ENCODE data around the gene HLCS.

Gene HLCS

DNA sequence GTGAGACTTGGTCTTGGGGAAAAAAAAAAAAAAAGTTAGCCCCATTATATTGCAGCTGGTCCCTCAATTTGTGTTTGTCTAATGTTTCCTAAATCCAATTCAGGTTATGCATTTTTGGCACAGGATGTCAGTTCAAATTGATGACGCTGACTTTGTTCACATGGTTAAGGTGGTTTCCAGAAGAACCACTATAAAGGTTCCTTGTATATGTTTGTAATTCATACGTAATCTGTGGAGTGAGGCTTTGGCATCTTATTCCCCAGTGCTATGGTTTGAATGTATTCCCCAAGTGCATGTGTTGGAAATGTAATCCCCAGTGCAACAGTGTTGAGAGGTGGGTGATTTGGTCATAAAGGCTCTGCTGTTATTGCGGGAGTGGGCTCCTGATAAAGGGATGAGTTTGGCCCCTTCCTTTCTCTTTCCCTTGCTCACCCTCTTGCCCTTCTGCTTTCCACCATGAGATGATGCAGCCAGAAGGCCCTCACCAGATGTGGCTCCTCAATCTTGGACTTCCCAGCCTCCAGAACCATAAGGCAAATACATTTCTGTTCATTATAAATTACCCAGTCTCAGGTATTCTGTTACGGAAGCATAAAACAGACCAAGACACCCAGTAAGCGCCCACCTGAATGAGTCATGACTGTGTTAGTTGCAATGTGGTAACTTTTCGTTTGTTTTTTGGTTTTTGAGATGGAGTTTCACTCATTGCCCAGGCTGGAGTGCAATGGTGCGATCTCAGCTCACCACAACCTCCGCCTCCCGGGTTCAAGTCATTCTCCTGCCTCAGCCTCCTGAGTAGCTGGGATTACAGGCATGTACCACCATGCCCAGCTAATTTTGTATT, 19.5 kb upstream of the HLCS start:
- DNase-seq, result no peak

DNA sequence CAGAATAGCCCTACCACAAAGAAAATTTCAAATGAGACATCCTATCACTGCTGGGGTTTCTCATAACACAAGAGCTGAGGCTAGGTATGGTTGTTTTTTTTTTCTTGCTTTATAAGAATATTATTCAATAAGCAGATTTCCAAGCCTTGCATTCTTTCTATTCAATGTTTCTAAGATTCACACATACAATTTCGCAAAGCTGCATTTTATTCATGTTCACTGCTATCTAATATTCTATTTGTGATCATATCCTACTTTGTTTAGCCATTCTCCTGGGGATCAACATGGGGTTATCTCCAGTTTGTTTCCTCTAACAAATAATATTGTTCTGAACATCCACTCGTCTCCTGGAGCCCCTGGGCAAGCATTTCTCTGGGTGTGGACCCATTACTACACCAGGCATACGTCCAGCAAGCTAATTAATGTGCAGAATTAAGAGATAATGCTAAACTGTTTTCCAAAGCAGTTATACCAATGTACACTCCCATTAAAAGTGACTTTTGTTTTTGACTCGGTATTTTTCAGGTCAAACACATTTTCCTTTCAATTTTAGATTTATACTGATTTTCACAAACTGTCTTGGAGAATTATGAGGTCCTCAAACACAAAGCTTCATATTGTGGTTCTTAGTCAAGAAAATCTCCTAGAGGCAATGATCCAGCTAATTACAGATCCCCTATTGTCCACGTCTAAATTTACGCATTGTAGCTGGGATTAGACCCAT, 15.7 kb upstream of the HLCS start:
- no peak for DNase-seq

DNA sequence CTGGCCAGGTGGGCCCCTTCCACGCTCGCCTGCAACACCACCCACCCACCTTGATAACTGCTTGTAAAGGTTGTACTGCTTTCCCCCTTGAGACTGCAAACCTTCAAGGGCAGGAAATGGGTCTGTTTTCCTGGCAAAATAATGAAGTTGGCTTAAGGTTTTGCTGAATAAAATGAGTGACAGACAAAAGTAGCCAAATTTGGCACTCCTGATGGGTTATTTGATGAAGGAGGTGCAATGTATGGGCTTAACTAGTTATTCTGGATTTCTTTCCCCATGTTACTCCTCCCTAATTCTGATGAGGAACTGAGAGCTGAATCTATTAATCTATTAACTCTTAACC, 14.6 kb upstream of the HLCS start:
- DNase-seq, result no peak

DNA sequence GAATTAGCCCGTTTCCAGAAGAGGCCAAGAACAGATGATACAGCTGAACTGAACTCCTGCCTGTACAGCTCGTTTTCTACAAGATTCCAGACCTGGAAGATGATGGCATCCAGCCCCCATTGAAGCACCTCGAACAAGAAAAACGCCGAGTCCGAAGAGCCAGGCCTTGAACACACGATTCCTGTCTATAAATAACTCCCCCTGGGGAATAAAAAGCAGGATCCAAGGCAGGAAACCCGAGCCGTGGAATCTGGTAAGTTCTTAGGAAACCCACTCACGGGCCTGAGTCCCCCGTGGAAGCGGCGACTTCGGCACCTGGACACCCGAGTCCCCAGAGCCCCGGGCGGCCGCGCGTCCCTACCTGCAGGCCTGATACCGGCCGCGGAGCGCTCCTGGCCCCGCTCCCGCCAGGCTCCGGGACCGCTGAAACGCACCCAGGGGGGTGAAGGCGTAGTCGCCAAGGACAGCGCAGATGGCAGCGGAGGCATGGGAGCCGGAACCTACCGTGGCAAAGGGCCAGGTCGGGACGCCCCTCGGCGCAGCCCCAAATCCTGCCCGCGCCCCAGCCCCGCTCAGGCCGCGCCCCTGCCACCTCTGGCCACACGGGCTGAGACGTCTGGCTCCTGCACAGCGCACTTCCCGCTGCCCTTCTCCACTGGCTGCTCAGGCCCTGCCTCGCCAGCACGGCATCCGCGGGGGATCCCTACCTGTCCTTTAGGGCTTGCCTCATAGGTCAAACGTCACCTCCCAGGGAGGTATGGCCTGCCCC, 14.0 kb upstream of the HLCS start:
- no peak for DNase-seq

DNA sequence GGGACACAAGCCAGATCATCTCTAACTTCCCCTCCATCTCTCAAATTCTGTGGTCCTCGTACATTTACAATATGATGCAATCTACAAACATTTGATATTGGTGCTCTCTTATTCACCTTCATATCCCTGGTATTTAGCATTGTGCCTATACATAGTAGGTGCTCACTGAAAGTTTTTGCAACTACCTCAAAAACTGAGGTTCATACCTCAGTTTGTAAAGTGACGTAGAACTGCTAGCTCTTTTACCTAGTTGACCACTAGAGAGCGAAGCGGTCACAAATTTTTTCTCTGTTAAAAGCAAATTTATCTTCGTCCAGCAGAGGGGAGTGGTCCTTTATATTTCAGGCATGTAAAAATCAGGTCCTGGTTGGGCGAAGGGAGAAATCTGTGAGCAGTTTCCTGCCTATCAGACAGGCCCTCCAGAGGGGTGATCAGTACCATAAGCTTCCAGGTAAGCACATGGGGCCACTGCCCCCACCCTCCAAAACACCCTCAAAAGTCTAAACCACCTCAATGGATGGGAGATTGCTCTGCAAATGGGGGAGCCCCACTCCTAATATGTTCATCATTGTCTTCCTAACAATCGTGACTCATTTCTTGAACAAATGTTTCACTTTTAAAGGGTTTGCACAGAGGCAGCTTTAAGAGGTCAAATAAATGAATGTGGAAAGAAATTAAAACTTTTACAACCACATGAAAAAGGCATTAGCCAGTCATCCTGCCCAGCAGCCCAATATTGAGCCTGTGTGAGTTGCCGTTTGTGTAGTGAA, 10.6 kb upstream of the HLCS start:
- peak; percentile 50 for DNase-seq

DNA sequence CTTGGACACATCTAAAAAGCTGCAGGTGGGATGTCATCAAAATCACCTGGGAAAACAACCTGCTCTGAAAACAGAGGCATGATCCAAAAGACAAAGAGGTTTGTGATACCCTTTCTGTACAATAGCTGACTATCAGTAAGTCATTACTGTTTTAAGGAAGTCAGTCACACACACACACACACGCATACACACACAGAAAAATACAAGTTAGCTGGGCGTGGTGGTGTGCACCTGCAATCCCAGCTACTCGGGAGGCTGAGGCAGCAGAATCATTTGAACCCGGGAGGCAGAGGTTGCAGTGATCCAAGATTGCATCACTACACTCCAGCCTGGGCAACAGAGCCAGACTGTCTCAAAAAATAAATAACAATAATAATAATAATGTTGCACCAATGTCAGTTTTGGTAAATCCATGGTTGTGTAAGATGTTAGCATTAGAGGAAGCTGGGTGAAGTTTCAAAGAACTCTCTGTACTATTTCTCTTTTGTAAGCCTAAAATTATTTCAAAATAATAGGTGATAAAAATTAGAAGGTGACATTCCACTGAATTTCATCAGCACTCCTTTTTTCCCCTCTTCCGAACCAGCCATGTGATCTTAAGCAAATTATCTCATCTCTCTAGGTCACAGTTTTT, 9.9 kb upstream of the HLCS start:
- DNase-seq, result no peak

DNA sequence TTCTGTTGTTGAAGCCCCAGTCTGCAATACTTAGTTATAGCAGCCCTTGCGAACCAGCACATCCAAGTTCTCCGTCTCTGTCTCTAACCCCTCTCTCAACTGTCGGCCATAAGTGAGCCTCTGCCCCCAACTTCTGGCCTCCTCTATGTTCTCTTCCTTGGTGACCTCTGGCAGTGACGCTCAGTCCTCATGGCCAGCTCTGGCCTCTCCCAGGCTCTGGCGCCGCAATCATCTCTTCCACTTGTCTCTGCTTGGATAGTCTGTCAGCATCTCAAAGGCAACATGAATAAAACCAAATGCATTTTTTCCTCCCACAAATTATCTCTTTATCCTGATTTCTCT, 8.4 kb upstream of the HLCS start:
- DNase-seq, result no peak

DNA sequence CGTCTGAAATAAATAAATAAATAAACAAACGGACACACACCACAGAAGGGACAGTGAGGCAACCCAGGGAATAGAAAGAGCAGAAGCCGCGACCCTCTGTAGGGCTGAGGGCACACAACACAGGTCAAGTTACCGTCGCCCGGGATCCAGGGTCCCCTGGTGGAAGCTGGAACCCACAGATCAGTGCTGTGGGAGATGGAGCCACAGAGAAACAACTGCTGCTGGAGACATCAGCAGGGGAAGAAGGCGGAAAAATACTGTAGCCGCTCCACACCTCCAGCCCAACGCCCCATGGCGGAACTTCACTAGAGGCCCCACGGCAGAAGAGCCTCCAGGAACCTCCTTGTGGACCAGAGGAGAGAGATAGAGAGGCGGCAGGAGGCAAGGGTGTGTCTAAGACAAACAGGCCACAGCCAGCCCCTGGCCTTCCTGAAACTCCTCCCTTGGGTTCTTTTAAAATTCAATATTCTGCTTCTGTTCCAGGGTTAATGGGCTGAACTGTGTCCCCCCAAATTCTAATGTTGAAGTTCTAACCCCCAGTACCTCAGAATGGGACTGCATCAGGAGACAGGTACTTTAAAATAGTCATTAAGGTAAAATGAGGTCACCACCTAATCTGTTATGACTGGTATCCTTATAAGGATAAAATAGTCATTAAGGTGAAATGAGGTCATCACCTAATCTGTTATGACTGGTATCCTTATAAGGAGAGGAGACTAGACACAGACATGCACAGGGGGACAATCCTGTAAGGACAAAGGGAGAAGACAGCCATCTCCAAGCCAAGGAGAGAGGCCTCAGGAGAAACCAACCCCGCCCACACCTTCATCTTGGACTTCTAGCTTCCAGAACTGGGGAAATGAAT, 7.7 kb upstream of the HLCS start:
- DNase-seq, result no peak

DNA sequence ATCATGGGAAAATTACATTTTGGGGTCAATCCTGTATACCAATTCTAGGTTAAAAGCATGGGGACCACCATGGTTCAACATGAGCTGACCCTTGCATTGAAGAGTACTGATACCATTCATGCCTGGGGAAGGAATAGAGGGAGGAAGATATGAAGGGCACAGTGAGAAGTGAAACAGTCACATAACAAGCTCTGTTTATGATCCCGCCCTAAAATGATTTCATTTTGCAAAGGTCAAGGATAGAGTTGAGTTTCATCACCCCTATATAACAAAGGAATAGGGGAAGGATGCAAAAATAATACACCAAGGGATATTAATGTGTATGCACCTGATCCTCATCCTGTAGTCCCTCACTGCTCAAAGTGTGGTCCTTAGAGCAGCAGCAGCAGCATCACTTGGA, 2.5 kb upstream of the HLCS start:
- no peak for DNase-seq

DNA sequence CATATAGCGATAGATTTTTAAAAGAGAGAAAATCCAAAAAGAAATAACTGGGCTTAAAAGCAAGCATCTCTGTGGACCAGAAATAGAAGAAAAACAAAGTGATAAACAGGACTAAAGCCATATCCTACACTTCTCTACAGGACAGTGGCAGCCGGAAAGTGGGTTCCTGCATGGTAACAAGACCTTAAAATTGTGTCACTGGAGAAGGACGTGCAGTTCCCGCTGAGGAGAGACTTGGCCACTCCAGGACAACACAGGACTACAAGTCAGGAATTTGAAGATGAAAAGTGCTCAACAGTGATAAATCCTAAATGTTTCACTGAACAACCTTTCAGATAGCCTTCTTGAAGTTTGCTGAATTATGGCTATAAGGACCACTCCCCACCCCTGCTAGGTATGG, 1.9 kb upstream of the HLCS start:
- no peak for DNase-seq

DNA sequence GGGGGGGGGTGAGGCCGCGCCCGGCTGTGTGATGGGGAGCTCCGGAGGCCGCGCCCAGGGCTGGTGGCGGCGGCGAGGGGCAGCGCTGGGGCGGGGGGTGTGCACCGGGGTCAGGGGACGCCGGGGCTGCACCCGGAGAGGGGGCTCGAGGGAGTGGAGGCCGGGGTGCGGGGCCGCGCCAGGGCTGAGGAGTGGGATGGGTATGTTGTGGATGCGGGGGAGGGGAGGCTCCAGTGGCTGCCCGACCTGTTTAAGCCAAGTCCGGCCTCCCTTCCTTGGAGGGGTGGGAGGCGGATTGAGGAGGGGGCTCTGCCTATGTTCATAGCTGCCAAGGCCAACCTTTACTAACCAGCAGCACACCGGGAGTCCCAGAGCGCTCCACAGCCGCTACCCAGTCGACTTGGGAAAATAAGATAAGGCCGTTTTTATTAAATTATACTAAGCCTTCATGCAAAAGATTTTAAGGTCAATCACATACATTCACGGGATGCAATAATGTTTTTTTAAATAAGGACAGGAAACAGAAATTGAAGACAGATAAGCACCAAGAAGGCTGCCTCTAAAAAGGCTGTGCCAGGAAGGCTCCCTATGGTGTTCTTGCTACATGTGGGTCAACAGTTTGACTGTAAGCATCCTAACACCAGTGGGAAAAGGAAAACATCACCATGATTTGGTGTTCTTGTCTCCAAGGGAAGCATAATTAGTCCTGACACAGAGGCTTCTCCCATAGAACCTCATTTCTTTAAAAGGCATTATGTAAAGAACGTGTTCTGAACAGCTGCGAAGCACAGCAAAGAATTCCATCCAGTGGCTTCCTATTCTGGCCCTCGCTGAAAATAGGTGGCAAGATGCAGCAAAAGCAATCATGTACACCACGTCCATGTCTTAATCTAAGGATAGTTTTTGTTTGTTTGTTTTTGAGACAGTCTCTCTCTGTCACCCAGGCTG, 626 bp upstream of the HLCS start:
- no peak for DNase-seq

DNA sequence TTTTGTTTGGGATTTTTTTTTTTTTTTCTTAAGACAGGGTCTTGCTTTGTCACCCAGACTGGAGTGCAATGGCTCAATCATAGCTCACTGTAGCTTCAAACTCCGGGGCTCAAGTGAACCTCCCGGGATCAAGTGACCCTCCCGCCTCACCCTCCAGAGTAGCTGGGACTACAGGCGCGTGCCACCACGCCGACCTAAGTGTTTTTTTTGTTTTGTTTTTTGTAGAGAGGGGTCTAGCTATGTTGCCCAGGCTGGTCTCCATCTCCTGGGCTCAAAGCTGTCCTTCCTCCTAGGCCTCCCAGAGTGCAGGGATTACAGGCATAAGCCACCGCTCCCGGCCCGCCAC, 776 bp downstream of the HLCS start:
- no peak for DNase-seq

DNA sequence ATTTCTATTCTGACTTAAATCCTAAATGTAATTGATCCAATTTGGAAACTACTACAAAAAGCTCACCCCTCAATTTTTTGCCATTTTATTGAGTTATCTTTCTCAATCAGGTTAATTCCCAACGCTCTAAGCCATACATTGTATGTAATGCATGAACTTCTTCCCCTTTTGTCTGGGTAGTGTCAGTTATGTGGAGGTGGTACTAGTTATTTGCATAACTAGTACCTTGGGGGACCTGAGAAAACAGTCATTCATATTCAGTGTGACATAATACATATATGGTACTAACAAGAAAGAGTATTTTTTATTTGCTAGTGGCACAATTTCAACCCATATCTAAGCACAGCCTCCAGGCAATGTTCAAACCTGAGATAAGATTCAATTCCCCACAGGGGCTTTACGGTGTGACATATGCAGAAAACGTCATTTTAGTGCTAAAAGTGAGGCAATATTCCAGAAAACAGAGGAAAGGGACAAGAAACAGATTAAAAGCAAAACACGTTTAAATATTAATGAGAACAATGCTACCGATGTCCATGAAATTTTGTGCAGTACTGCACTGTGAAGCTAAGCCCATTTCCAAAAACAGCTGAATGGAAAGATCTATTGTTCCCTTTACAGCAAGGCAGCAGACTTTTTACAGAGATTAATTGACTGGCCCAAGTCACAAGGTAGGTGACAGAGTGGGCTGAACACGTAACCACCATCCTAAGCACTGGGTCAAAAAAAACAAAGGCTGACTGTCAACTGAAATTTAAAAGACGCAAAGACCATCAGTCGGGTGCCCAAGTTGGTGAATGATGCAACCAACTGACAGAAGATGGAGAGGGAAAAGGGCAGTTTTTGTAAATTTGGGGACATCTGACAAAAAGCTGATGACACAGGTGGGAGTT, 1.4 kb downstream of the HLCS start:
- DNase-seq, result no peak

DNA sequence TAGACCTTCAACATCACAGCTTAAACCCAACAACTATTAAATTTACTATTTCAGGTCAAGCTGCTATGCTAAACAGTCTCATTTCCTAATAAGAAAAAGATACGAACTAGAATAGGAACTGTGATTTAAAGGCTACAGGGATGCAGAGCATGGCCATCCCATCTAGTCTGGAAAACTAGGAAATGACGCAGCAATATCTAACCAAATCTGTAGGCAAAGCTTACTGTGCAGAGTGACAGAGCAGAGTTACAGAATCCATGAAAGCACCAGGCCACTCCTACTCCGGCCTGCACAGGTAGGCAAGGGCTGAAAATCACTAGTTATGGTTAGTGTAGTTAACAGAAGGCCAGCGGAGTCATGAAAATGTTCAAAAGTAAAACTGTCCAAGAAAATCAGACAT, 2.1 kb downstream of the HLCS start:
- no peak for DNase-seq

DNA sequence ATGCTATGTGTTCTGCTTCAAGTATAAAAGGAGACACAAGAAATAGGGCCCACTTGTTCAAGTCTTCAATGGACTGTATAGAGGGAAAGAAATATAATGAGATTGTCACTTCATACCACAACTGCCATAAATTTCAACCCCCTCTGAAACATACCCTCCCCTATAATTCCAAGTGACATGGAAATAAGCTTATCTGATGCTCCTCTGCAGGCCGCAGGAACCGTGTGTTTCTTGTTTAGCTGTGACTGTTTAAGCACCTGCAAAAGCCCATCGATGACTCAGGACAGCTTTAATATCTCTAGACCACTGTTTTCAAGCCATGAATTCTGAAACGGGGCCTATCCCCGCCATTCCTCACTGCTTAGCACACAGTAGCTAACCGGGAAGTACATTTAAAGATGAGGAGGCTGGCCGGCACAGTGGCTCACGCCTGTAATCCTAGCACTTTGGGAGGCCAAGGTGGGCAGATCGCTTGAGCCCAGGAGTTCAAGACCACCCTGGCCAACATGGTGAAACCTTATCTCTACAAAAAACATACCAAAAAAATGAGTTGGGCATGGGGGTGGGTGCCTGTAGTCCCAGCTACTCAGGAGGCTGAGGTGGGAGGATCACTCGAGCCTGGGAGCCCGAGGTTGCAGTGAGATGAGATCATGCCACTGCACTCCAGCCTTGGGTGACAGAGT, 4.2 kb downstream of the HLCS start:
- no peak for DNase-seq

DNA sequence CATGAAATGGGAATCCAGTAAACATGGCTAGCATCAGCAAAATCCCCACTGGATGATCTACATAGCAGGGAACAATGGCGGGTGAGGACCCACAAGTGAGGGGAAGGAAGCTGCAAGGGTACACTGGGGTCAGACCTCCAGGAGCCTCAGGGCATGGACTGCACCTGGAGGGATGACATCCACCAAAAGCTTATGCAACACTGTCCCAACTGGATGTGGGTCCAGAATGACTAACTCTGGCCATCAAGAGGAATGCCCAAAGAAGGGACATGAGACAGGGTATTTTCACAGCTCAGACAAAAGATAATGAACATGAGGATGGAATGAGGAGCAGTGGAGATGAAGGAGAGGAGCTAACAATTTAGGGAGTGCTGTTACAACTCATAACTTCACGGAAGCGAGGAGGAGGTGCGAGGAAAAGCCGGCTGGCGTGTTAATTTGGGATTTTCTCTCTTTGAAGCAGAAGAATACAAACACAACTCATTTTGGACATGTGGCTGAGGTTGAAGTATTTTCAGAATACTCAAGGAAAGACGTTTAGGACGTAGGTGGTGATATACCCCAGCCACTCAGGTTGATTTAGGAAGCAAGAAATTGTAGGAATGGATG, 5.7 kb downstream of the HLCS start:
- DNase-seq, result no peak

DNA sequence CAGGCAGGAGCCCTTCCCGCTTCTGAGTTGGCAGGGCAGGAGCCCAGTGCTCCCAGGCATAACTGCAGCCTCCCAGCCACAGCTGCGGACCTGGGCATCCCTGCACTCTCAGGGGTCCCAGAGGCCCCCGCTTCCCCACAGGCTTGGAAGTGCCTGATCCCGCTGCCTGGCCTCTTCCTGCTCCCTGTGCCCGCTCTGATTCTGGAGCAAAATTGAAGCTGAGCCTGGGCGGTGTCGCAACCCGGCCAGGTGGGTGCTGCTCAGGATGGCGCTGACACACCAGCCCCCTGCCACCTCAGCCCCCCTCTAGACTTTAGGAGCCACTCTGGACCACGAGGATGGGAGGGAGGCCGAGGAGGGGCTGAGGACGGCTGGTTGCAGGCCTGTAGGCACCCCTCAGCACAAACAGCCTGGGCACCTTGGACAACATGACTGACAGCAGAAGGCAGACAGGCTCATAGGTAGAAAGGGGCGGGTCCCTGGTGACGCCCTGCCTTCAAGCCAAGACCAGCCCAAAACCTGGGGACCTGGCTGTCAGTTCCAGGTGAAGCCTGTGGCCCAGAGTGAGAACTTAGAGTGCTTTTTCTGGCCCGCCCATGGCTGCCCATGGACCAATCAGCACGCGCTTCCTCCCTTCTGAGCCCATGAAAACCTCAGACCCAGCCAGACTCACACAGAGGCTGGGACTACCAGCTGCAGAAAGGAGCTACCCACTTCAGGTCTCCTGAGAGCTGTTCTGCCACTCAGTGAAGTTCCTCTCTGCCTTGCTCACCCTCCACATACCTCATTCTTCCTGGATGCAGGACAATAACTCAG, 7.2 kb downstream of the HLCS start:
- no peak for DNase-seq

DNA sequence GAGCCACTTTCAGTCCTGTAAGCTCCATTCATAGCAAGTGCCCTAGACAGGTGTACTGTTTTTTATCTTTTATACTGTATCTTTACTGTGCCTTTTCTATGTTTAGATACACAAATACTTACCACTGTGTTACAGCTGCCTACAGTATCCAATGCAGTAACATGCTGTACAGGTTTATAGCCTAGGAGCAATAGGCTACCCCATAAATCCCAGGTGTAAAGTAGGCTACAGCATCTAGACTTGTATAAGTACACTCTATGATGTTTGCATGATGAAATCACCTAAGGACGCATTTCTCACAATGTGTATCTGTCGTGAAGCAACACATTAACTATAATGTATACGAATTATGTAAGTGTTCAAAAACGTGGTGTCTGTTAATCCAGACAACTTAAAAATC, 10.7 kb downstream of the HLCS start:
- no peak for DNase-seq
